ENCODE measurements around the gene RPS23.

DNA sequence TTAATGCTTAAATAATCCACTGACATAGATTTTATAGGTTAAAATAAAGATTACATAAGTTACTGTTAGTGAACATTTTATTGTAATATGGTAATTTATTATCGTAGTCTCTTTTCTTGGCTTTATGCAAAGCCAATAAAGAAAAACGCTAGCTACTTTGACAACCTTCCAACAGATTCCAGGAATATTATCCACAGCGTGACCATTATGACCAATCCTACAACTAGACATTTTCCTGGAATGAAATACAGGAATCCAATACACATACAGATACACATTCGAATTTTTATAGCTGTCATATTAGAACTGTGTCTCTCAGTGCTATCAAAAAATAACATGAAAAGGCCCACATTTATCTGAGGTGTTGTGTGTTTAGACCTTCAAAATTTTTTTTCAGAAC is 13.1 kb downstream of the RPS23 start:
- no peak for TF ChIP-seq ZBTB21 (CRISPR knock-in tag; IDR thresholded peaks at IDR 0.05; ENCODE audit: borderline replicate concordance)
- TF ChIP-seq, protein P1, sequence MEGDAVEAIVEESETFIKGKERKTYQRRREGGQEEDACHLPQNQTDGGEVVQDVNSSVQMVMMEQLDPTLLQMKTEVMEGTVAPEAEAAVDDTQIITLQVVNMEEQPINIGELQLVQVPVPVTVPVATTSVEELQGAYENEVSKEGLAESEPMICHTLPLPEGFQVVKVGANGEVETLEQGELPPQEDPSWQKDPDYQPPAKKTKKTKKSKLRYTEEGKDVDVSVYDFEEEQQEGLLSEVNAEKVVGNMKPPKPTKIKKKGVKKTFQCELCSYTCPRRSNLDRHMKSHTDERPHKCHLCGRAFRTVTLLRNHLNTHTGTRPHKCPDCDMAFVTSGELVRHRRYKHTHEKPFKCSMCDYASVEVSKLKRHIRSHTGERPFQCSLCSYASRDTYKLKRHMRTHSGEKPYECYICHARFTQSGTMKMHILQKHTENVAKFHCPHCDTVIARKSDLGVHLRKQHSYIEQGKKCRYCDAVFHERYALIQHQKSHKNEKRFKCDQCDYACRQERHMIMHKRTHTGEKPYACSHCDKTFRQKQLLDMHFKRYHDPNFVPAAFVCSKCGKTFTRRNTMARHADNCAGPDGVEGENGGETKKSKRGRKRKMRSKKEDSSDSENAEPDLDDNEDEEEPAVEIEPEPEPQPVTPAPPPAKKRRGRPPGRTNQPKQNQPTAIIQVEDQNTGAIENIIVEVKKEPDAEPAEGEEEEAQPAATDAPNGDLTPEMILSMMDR (IDR thresholded peaks at IDR 0.05) = no peak
- TF ChIP-seq CREB1 (CRISPR knock-in tag; IDR thresholded peaks at IDR 0.05) = no peak
- TF ChIP-seq, protein P2, sequence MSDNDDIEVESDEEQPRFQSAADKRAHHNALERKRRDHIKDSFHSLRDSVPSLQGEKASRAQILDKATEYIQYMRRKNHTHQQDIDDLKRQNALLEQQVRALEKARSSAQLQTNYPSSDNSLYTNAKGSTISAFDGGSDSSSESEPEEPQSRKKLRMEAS (CRISPR knock-in tag; IDR thresholded peaks at IDR 0.05) = no peak
- TF ChIP-seq, protein P3, sequence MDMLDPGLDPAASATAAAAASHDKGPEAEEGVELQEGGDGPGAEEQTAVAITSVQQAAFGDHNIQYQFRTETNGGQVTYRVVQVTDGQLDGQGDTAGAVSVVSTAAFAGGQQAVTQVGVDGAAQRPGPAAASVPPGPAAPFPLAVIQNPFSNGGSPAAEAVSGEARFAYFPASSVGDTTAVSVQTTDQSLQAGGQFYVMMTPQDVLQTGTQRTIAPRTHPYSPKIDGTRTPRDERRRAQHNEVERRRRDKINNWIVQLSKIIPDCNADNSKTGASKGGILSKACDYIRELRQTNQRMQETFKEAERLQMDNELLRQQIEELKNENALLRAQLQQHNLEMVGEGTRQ (CRISPR knock-in tag; IDR thresholded peaks at IDR 0.05) = no peak
- TF ChIP-seq E2F5 (CRISPR knock-in tag; IDR thresholded peaks at IDR 0.05) = no peak
- TF ChIP-seq, protein P4, sequence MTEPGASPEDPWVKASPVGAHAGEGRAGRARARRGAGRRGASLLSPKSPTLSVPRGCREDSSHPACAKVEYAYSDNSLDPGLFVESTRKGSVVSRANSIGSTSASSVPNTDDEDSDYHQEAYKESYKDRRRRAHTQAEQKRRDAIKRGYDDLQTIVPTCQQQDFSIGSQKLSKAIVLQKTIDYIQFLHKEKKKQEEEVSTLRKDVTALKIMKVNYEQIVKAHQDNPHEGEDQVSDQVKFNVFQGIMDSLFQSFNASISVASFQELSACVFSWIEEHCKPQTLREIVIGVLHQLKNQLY (CRISPR knock-in tag; IDR thresholded peaks at IDR 0.05) = no peak

Data from WTC11 (cell line).